GM12878 (cell line): ENCODE measurements around the gene PTPRN2. TPM values are rescaled to one million over a fixed set of nuclear protein-coding genes. Genes with fewer than 3 reads are reported as not detected.

Source experiments
- ATAC-seq: fragments of 200-7000 bp; cut with Tn5 transposase; 3 replicates; pipeline ENCODE4 v1.9.1; 2020; ENCODE audit warnings: mild to moderate bottlenecking, moderate library complexity
- BruUV-seq: library from RNA; stranded (reverse); fragments of 400-500 nt; replicated peaks from 2 replicates; lab custom pipeline; 2021; lab: Mats Ljungman, UMichigan
- CTCF ChIA-PET: fragments of 300-600 bp; sonication (Branson Sonifier 250); formaldehyde crosslinking; extraction: SDS; loops from one replicate; lab custom pipeline; 2021; ENCODE audit warnings: inconsistent platforms; lab: Yijun Ruan, JAX
- POLR2A ChIA-PET: fragments of 350-600 bp; formaldehyde crosslinking; extraction: SDS; loops from one replicate; lab custom pipeline; 2021; ENCODE audit warnings: inconsistent platforms; lab: Charles Lee
- RAD21 ChIA-PET: fragments of 300-600 bp; sonication (Branson Sonifier 250); formaldehyde crosslinking; loops from one replicate; lab custom pipeline; 2023; ENCODE audit warnings: antibody characterized with exemption; ENCODE audit not compliant: unreplicated experiment; lab: Charles Lee
- SMC1A ChIA-PET: fragments of 300-600 bp; sonication (Branson Sonifier 250); formaldehyde crosslinking; loops from one replicate; lab custom pipeline; 2023; ENCODE audit not compliant: unreplicated experiment, uncharacterized antibody; lab: Charles Lee
- DNase-seq: peaks from one replicate; pipeline ENCODE4 v3.0.0-alpha.2; 2011; ENCODE audit warnings: low read depth, low spot score
- FAIRE-seq: peaks from 3 replicates; lab custom pipeline; 2011; peaks lifted over from hg19 to GRCh38; lab: Jason Lieb, UNC
- H2AFZ ChIP-seq: 2 replicates; pipeline ENCODE4 v1.6.0; 2011; ENCODE audit warnings: low read depth, low read length, control low read depth; ENCODE audit not compliant: control insufficient read depth
- H3K27ac ChIP-seq: 2 replicates; pipeline ENCODE4 v1.5.1; 2011; ENCODE audit warnings: control low read depth; ENCODE audit not compliant: control insufficient read depth, insufficient read depth
- H3K27me3 ChIP-seq, 2 experiments: replicated peaks in 1 of 2; 2 replicates each; pipeline versions ENCODE4 v1.6.0 to v1.6.1; 2011; ENCODE audit warnings: low read length in 1 of 2; ENCODE audit not compliant: control insufficient read depth in 2 of 2, insufficient read depth in 2 of 2
- H3K36me3 ChIP-seq, 2 experiments: 2 replicates each; pipeline ENCODE4 v1.5.1; 2011; ENCODE audit warnings: low read length in 1 of 2; ENCODE audit not compliant: control insufficient read depth in 2 of 2, insufficient read depth in 2 of 2
- H3K4me1 ChIP-seq: 2 replicates; pipeline ENCODE4 v1.6.1; 2011; ENCODE audit warnings: mild to moderate bottlenecking, low read length, moderate library complexity, mixed read lengths; ENCODE audit not compliant: control insufficient read depth, insufficient read depth
- H3K4me2 ChIP-seq: 2 replicates; pipeline ENCODE4 v1.6.0; 2011; ENCODE audit warnings: control low read depth; ENCODE audit not compliant: control insufficient read depth, insufficient read depth
- H3K4me3 ChIP-seq: fragments of 200-600 bp; sonication (generic); 2 replicates; pipeline ENCODE4 v1.5.1; 2016
- H3K79me2 ChIP-seq: 2 replicates; pipeline ENCODE4 v1.6.0; 2011; ENCODE audit warnings: low read length; ENCODE audit not compliant: control insufficient read depth, insufficient read depth
- H3K9ac ChIP-seq: 2 replicates; pipeline ENCODE4 v1.8.0; 2011; ENCODE audit warnings: low read length, control low read depth, mixed read lengths; ENCODE audit not compliant: control insufficient read depth, insufficient read depth
- H3K9me3 ChIP-seq: replicated peaks from 3 replicates; pipeline ENCODE4 v1.5.1; 2011; ENCODE audit warnings: mild to moderate bottlenecking, low read length; ENCODE audit not compliant: control insufficient read depth, insufficient read depth
- H4K20me1 ChIP-seq: 2 replicates; pipeline ENCODE4 v1.6.0; 2011; ENCODE audit not compliant: control insufficient read depth, insufficient read depth
- ATF7 ChIP-seq: fragments of 450-650 bp; IDR thresholded peaks from 2 replicates; pipeline ENCODE4 v1.6.1; 2016; ENCODE audit warnings: low read depth, mild to moderate bottlenecking
- BHLHE40 ChIP-seq, 2 experiments: fragments of 450-650 bp in 1 of 2; IDR thresholded peaks; 2 replicates each; pipeline ENCODE4 v1.6.1; 2011 to 2017; ENCODE audit warnings: low read depth in 2 of 2, borderline replicate concordance in 1 of 2, improper control_type of control experiment in 1 of 2, low read length in 1 of 2, mild to moderate bottlenecking in 1 of 2
- CBX3 ChIP-seq: fragments of 200-600 bp; sonication (generic); IDR thresholded peaks from 2 replicates; pipeline ENCODE4 v1.6.1; 2016; ENCODE audit warnings: low read depth, borderline replicate concordance
- EP300 ChIP-seq, 2 experiments: fragments of 150-350 bp in 1 of 2; IDR thresholded peaks; 2 replicates each; pipeline ENCODE4 v1.6.1; 2011 to 2012; ENCODE audit warnings: low read depth in 2 of 2, low read length in 2 of 2, borderline replicate concordance in 1 of 2, improper control_type of control experiment in 1 of 2, inconsistent platforms in 1 of 2; ENCODE audit not compliant: control insufficient read depth in 1 of 2
- HDGF ChIP-seq: fragments of 450-650 bp; IDR thresholded peaks from 2 replicates; pipeline ENCODE4 v1.6.1; 2016; ENCODE audit warnings: antibody characterized with exemption
- KDM1A ChIP-seq: fragments of 200-600 bp; sonication (generic); IDR thresholded peaks from 2 replicates; pipeline ENCODE4 v1.6.1; 2016; ENCODE audit warnings: borderline replicate concordance
- POLR2AphosphoS2 ChIP-seq: IDR thresholded peaks from 2 replicates; pipeline ENCODE4 v1.6.1; 2011; ENCODE audit warnings: low read depth, mild to moderate bottlenecking, low read length, improper control_type of control experiment, moderate library complexity
- RAD21 ChIP-seq: IDR thresholded peaks from 2 replicates; pipeline ENCODE4 v1.6.1; 2011; ENCODE audit warnings: mild to moderate bottlenecking, low read depth, low read length, moderate library complexity; ENCODE audit not compliant: insufficient read depth
- TAF1 ChIP-seq: IDR thresholded peaks from 2 replicates; pipeline ENCODE4 v1.6.1; 2011; ENCODE audit warnings: mild to moderate bottlenecking, low read depth, low read length, borderline replicate concordance
- USF1 ChIP-seq: IDR thresholded peaks from 2 replicates; pipeline ENCODE4 v1.6.1; 2011; ENCODE audit warnings: borderline replicate concordance, low read depth, mild to moderate bottlenecking, moderate library complexity, mixed read lengths, low read length; ENCODE audit not compliant: insufficient read depth; ENCODE audit errors: extremely low read length
- ZNF384 ChIP-seq: IDR thresholded peaks from 2 replicates; pipeline ENCODE4 v1.6.1; 2012; ENCODE audit warnings: low read depth, mild to moderate bottlenecking, low read length, improper control_type of control experiment, borderline replicate concordance
- WGBS: methylation state at CpG from one replicate; pipeline ENCODE4 v1.1.6; 2016; ENCODE audit warnings: low lambda C conversion rate; ENCODE audit not compliant: insufficient replicate concordance, insufficient coverage; ENCODE audit errors: missing lambda C conversion rate; 5-methylcytosine and 5-hydroxymethylcytosine counted together
- in situ Hi-C: fragments of 300-500 bp; cut with MboI; formaldehyde crosslinking; loops from 9 replicates; pipeline ENCODE4 v1.14.3; 2018; ENCODE audit warnings: mixed read lengths
- intact Hi-C: fragments of 100-400 bp; cut with micrococcal nuclease; formaldehyde crosslinking; loops from one replicate; pipeline ENCODE4 v1.14.2; 2022; ENCODE audit not compliant: unreplicated experiment
- polyA plus RNA-seq, 11 experiments: library from polyadenylated mRNA; depleted of rRNA in 4 of 11; unstranded in 6 of 11; stranded (reverse) in 5 of 11; fragments of >200 nt; fragmentation: Nextera tagmentation in 4 of 11; fragmentation: Illumina TruSeq in 1 of 11; extraction: Ambion mirVana in 4 of 11; extraction: Trizol in 1 of 11; gene quantifications; 1 replicate in 1 of 11; 2 replicates in 10 of 11; pipeline versions ENCODE4 v1.2.1 to v1.2.3, GENCODE V29; 2011 to 2016; ENCODE audit warnings: inconsistent platforms in 2 of 11, missing spikeins in 2 of 11, low read depth in 1 of 11
- total RNA-seq, 4 experiments: library from RNA; depleted of rRNA in 3 of 4; stranded (reverse); fragments of >200 nt in 3 of 4; fragmentation: Illumina TruSeq in 1 of 4; extraction: Trizol in 1 of 4; gene quantifications; 2 replicates each; pipeline versions ENCODE4 v1.2.1 to v1.2.3, GENCODE V29; 2013 to 2021
- TF ChIP-seq, protein P1 (sequence below): IDR thresholded peaks from 2 replicates; pipeline ENCODE4 v1.6.1; 2012; ENCODE audit warnings: low read depth, low read length, improper control_type of control experiment

PTPRN2 gene
- total and polyA plus RNA-seq, 10 of the 15 experiments (the other 5 are each of a cell fraction or from before 2014, with no cell fraction given), result 5.4 TPM; not detected in 9

DNA sequence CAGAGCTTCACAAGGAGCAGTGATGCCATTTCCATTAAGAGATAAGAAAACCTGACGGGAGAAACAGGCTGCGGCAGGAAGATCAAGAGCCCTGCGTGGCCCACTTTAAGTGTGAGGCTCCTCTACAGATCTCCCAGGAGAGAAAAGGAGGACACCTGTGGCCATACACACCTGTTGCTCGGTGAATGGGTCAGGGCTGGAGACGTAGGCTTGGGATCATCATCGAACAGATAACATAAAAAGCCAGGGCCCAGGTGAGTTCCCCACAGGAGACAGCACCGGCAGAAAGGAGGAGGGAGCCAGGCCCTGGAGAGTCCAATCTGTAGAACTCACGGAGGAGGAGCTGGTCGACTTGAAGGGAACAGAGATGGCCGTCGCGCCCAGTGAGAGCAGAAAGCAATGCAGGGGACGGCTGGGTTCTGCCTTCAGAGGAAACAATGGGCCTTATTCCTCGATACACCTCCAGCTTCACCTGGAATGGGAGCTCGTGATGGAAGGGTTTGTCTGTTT lies 694.0 kb downstream of the PTPRN2 start:
- POLR2A ChIA-PET, result no interaction called here
- RAD21 ChIA-PET, result no interaction called here
- no peak for ATAC-seq

More for the DNA sequence above, 694.0 kb downstream of the PTPRN2 start:
- in situ Hi-C loops (no loop called here), intact Hi-C loops (no loop called here)
- TF ChIP-seq BHLHE40 (IDR thresholded peaks at IDR 0.05; ENCODE audit: borderline replicate concordance in 1 of 2, low read depth in 2 of 2, low read length in 1 of 2) (no peak), KDM1A (no peak), ZNF384 (no peak), TAF1 (no peak), EP300 (IDR thresholded peaks at IDR 0.05; ENCODE audit: borderline replicate concordance in 1 of 2, control insufficient read depth in 1 of 2, low read depth in 2 of 2, low read length in 2 of 2) (no peak), CBX3 (no peak), HDGF (no peak), USF1 (no peak), ATF7 (no peak), RAD21 (no peak), POLR2AphosphoS2 (no peak)
- TF ChIP-seq, protein P1, sequence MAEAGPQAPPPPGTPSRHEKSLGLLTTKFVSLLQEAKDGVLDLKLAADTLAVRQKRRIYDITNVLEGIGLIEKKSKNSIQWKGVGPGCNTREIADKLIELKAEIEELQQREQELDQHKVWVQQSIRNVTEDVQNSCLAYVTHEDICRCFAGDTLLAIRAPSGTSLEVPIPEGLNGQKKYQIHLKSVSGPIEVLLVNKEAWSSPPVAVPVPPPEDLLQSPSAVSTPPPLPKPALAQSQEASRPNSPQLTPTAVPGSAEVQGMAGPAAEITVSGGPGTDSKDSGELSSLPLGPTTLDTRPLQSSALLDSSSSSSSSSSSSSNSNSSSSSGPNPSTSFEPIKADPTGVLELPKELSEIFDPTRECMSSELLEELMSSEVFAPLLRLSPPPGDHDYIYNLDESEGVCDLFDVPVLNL, result no peak
- Histone ChIP-seq H3K79me2 (no peaks in the 10 kb centered on the region), H3K4me1 (no peaks in the 10 kb centered on the region), H3K36me3 (no peaks in the 10 kb centered on the region), H4K20me1 (no peaks in the 10 kb centered on the region), H2AFZ (no peak overlapping the region), H3K9ac (no peak overlapping the region), H3K4me2 (no peak overlapping the region), H3K4me3 (no peak overlapping the region), H3K27ac (no peak overlapping the region), H3K27me3 (no peaks in the 10 kb centered on the region), H3K9me3 (no peaks in the 10 kb centered on the region; the same call in 2 of the 3 replicates)
- SMC1A ChIA-PET, result no interaction called here
- no TSS peak for BruUV-seq
- FAIRE-seq (no peak), DNase-seq (no peak)
- WGBS, result 43% methylated on average over 15 of the region's 15 CpGs
- CTCF ChIA-PET, result no interaction called here
